Stimulated activated CD4-positive, alpha-beta T cell treated with anti-CD3 and anti-CD28 coated beads, Interleukin-2, amount 100 ng/mL, for 4 hours (primary cell): Measurements from ENCODE around the gene TMEM144.
"Not testable (repeated sequence)": the region's sequence is repeated elsewhere in the genome, so short reads cannot be mapped to it uniquely, and the experiment has no call there.

Experiments
- DNase-seq: peaks from one replicate; pipeline ENCODE4 v3.0.0-alpha.2; 2020; ENCODE audit warnings: low read depth

Gene TMEM144

DNA sequence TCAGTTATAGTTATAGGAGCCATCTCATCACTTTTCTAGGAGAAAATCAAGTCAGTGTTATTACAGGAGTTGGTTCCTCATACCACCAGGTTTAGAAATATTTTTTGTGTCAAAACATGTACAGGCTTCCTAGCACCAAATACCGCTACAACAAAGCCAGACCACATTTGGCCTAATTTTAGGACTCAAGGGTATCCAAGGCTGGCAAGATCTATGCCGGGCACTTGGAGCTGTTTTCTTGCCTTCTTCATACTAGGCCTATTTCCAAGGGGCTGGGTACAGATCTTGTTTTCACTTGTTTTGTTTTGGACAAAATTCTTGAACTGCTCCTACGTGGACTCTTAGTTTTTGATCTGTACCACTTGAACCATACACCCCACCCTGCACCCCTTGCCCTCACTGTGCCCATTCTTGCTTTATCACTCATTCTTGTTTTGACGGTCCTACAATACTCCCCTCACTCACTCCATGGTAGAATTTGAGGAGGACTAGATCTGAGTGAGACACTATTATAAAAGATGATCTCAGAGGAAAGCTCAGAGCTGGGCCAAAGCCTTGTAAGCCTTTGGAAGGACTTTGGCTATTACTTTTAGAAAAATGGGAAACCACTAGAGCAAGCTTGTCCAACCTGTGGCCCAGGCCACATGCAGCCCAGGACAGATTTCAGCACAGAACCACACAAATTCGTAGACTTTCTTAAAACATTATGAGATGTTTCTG is 17.7 kb upstream of the TMEM144 start:
- no peak for DNase-seq

DNA sequence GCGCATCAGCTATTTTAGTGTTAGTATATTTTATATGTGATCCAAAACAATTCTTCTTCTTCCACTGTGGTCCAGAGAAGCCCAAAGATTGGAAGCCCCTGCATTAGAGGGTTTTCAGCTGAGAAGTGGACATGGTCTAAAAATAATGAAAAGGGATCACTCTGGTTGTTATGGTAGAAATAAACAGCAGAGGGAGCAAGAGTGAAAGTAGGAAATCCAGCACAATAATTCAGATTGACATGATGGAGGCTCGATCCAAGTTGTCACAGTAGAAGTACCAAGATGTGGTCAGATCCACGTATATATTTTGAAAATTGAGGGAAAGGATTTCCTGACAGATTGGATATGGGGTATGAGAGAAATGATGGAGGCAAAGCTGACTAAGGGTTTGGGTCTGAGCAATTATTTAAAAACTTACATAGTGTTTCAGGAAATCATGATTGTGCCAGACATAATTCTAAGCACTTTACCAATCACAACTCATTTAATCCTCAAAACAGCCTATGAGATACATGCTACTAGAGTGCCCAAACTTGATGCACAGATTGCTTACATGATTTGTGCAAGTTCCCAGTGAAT is 17.0 kb upstream of the TMEM144 start:
- DNase-seq: no peak

DNA sequence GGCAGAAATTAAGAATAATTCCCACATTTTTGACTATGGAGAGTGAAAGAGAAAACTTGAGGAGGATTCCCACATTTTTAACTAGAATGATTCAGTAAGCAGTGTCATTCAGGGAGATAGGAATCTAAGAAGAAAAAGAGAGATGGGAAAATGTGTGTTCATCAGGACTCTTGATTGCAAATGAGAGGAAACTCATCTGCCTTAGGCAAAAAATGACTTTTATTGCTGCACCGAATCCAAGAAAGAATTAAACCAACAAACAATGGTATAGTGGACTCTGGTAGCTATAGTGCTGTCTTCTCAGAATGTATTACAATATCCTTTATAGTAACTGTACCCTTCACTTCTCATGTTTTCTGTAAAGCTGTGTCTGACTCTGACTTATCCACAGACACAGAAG is 15.0 kb upstream of the TMEM144 start:
- no peak for DNase-seq

DNA sequence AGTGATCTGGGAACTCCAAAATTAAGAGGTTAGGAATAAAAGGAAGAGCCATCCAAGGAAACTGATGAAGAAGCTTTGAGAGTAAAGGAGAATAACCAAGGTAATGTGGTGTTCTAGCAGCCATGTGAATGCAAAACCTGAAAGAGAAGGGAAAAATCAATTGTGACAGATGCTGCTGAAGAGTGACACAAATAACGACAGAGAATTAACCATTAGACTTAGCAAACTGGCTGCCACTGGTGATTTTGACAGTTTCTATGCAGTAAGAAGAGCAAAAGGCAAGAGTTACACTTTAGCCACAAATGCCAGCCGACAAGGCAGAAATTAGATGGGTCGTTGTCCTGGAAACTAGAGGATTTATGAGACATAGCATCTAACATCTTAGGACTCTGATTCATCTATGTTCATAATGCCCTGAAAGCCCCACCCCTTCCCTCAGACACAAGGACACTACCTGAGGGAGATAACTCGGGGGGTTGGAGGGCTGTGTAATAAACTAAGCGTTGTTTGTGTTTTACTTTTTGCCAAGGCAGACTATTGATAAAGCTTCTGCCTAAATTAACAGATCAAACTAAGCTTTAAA is 13.0 kb upstream of the TMEM144 start:
- DNase-seq: no peak

DNA sequence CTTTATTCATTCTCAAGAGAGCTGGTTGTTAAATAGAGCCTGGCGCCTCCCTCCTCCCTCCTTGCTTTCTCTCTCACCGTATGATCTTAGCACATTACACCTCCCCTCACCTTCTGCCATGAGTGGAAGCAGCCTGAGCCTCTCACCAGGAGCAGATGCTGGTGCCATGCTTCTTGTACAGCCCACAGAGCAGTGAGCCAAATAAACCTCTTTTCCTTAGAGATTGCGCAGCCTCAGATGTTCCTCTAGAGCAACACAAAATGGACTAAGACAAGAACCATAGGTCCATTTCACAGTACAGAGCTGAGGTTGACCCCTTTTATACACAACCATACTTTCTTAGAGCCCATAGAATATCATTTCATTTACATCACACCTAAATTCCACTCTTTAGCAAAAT is 10.1 kb upstream of the TMEM144 start:
- no peak for DNase-seq

DNA sequence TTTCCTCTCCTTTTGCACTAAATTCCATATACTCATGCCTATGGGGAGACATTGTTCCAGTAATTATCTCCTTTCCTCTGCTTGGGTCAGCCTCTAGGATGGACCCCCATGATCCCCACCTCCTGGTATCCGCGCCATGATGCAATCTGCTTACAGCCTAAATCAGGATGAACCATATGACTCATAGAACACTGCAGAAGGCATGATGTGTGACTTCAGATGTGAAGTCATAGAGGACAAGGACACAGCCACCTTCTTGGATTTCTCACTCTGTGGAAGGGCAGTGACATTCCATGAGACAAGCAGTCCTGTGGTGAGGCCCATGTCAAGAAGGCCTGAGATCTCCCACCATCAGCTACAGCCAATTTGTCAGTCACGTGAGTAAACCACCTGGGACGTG is 9.0 kb upstream of the TMEM144 start:
- no peak for DNase-seq

DNA sequence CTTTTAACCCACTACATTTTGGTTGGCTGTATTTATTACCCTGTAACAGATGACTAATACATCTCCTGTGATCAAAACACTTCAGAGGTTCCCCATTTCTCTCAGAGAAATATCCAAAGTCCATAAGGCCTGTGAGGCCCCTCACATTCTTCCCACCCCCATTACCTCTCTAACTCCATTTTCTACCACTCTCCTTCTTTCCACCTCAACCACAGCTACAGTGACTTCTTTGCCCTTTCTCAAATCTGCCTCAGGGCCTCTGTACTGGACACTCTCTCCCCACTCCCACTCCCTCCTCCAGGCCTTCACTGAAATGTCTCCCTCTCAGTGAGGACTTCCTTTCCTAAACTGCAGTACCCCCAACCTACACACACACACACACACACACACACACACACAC is 8.4 kb upstream of the TMEM144 start:
- DNase-seq: no peak

DNA sequence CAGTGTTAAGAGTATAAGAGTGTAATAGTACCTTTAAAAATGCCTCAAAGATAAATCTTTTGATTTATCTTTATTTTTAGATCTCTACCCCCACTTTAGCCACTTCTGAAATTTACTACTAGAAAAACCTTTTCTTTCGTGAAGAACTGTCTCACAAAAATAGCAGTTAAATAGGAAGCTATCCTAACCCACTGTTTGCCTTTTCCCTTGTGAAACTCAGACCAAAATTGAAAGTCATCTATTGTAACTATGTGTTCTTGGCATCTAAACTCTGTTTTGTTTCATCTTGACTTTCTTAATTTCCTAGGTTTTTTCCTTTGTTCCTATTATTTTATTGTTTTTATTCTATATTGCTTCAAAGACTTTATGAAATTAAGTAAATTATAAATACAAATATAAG is 7.8 kb upstream of the TMEM144 start:
- no peak for DNase-seq

DNA sequence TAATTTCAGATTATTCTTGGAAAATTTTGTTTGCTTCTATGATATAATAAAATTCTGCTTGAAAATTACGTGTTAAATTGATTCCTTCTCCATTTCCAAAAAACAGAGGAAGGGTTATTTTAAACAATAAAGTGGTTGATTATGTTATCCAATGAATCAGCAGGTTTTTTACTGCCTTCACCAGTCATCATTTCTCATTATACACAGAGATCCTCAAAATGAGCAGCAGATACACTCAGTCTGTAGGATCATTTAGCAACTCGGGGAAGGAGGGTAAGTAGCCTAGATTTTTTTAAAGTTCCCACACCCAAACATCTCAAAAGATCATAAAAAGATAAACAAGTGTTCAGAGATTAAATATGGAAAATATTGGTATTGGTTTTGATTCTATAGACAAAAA is 6.8 kb upstream of the TMEM144 start:
- DNase-seq: no peak

DNA sequence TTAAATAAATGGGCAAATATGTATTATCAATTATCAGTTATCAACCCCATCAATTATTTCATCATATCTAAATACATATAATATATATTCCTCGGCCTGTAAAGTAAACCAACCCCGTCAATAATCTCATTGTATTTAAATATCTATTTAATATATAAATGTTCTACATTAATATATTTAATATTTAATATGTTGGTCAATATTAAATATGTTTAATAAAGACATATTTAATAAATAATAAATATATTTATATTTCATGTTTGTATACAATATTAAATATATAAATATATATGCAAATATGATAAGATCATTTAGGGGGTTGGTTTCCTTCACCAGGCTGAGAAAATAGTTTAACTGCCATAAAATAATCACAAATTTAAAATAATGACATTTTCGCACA is 6.4 kb upstream of the TMEM144 start:
- DNase-seq: no peak

DNA sequence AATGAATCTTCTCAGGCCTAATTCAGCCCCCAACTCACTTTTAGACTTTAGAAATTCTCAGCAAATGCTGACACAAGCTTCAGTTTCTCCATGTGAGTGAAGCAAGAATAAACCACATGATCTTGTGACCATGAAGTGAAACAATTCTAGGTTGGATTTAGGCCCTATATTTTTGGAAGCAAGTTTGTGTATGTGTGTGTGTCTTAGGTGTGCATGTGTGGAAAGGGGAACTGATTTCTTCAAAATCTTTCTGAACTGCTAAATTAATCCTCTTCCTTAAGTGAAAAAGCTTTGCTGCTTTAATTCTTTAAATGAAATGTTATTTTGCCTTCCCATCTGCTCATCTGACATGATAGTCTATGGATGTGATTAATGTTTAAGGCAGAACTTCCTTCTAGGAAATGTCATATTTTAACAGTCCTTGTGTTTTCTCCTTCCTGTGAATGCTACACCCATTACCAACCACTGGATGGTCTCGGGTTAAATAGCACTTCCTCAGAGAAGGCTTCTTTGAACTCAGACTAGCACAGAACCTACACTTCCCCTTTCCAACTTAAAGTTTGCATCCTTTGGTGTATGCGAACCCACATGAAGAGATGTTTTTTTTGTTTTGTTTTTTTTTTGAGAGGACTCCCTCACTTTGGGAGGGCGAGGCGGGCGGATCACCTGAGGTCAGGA is 1.2 kb upstream of the TMEM144 start:
- no peak for DNase-seq

DNA sequence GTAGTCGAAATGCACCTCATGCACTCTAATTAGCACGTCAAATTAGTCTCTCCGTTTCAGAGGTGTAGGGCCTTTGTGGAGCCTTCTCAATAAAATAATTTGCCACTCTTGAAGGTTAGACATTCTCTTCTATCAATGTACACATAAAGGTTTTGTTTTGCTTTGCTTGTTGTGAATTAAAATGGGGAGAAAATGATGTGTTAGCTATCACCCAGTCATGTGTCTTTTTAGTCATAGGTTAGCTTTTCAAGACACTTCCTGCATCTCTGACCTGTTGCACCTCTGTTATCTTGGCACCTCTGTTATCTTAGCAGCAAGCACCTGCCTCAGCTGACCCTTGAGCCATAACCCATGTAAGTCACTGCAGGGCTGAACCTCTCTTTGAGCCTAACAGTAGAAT is 936 bp downstream of the TMEM144 start:
- DNase-seq: no peak

DNA sequence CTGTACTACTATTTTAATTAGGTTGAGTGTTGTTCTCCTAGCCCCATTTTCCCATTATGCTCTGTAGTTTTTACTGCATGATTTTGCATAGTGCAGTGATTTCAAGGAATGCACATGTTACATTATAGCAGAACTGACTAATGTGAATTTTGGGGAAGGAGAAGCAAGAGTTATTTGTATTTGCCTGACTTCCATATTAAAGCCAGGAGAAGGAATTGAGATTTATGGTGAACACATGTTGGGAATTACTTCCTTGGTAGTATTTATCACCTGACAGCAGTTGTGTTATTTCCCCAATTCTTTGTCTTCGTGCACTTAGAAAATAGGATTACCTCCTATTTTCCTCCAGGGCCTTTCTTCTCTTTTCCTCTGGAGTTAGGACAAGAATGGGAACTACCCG is 3.2 kb downstream of the TMEM144 start:
- DNase-seq: no peak

DNA sequence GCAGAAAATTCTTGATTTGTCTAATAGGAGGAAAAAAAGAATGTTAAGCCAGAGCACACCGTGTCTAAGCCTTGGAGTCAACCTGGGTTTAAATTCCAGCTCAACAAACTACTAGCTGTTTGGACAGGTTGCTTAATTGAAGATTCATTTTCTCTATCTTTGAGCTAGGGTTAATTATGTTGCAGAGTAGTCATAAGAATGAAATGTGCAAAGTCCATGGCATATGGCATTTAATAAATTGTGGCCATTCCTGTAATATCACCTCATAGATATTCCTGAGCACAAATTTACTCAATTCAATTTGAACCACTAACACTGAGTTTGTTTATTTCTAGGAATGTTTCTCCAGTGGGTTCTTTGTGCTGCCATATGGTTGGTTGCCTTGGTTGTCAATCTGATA is 4.6 kb downstream of the TMEM144 start:
- no peak for DNase-seq

DNA sequence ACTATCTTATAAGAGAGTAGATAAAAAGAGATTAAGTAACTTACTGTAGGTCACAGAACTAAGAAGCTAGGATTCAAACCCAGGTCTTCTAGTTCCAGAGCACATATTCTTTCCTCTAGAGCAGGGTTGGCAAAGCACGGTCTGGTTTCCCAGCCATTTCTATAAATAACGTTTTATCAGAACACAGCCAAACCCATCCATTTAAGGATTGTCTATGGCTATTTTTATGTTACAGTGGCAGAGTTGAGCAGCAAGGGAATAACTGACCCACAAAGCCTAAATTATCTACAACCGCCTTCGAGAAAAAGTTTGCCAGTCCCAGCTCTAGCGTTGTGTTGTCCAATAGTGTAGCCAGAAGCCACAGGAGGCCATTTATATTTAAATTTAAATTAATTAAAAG is 7.5 kb downstream of the TMEM144 start:
- DNase-seq: no peak

DNA sequence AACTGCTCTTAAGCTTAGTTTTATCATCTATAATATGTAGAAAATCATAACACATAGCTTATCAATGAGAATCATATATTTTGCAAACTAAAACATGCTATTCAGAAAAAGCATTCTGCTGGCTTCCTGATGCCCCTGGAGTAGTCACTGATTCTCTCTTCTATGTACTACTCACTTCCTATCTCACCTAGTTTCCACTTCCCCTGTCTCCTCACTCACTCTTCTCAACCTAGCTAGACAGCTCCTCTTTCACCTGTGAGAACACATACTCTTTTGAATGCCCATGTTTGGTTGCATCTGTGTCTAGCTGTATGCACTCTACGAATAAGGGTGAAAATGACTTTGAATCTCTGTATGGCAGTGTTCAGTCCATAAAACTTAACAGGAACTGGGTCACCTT is 9.3 kb downstream of the TMEM144 start:
- DNase-seq: no peak

DNA sequence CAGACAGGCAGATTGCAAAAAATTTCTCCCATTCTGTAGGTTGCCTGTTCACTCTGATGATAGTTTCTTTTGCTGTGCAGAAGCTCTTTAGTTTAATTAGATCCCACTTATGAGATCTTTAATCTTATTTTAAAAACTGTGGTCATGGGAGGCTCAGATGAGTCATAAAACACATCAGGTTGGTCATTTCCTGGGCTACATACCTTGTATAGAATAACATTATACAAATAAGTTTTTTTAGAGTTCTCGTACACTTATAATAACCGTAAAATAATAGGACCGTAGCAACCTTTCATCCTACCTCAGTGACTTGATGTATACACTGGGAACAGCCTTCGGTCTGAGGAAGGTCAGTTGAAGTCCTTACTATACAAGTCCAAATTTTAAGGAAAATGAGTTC is 14.0 kb downstream of the TMEM144 start:
- DNase-seq: not testable (repeated sequence)

DNA sequence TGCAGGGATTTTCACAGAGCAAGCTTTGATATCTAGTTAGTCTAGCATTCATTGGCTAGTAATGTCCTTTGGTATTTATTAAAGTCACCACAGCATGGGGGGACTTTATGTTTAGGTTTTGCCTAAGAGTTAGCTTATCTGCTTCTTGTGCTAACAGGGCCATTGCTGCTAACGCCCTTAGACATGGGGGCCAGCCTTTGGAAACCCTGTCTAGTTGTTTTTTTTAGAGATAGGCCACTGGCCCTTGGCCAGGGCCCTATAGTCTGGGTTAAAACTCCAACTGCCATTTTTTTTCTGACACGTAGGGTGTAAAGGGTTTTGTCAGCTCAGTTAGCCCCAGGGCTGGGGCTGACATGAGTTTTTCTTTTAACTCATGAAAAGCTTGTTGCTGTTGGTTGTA is 14.7 kb downstream of the TMEM144 start:
- not testable (repeated sequence) for DNase-seq

DNA sequence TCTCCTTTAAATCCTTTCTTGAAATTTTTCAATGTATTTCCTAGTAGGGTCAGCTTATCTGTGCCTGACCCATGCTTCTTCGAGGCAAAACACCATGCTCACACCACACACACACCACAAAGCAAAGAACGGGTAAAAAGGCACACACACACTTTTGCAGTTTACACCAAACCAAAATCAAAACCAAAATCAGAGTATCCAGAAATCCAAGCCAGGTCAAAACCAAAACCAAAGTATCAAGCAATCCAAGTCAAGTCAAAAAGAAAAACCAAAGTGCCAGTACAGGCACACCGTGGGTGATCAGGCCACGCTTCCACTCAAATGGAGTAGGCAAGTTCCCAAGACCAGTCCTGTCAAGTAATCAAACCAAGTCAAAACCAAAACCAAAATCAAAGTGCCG is 17.6 kb downstream of the TMEM144 start:
- not testable (repeated sequence) for DNase-seq

DNA sequence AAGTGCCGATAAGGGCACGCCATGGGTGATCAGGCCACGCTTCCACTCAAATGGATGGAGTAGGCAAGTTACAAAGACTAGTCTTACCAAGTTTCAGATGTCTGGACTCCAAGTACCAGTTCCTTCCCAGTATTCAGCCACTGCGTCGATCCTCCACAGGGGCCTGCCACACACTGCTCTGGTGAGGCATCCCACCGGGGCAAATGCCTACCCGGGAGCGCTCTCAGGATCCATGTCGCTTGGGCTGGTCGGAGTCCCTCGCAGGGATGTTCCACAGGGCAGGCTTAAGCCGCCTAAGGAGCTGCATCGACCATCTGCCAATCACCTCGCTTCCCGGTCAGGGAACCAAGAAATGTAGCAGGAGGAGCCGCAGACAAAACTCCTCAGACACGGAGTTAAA is 18.1 kb downstream of the TMEM144 start:
- DNase-seq: not testable (repeated sequence)

DNA sequence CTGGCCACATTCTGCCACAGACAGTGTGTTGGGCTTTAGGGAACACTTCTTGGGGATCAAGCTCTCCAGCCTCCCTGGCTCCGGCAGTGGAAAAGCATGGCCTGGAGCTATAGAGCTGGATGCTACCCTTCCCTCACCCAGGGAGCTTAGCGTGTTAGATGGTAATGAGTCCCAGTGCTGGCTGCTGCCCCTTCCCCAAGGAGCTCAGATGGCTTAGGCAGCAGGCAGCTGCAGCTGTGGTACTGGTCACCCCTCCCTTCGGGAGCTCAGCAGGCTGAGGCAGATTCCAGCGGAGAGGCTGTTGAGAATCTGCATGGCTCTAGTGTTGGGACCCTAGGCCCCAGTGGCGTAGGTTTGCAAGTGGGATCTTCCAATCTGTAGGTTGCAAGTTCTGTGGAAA is 19.5 kb downstream of the TMEM144 start:
- no peak for DNase-seq

DNA sequence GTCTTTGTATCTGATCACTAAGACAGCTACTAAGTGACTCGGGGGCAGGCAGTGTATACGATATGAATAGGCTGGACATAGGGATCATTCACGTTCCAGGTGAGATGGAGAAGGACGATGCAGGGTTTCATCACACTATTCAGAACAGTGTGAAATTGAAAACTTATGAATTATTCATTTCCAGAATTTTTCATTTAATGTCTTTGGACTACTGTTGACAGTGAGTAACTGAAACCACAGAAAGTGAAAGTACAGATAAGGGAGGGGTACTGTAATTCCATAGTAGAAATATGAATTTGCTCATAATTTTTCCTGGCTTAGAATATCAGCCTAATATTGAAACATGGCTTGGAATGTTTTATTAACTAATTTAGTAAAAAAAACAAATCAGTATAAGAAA is 24.4 kb downstream of the TMEM144 start:
- no peak for DNase-seq

DNA sequence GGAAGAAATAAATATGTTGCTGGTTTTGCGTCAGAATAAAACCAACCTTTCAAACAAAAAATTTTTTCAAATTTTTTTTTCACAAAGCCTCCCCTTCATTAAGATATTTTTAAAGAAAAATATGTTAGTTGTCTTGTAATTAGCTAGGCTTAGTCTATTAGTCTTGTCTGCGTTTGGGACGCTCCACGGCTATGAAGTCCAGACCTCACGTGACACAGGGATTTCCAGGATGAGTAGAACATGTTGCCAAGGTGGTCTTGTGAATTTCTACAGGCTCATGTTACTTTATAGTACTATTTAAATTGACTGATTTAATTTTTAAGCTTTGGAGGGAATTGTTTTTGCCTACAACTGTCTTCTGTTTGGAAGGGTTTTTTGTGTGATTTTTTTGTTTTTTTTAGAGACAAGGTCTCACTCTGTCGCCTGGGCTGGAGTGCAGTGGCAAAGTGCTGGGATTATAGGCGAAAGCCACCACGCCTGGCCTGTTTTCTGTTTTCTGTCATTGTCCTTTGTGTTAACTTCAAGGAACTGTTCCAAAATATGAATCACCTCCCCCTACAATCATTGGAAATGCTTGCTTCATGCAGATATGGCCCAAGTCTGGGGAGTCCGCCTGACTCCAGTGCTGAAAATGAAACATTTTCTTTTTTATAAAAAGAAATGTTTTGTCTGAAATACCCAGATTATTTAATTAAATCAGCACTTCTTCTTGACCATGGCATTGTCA is 26.2 kb downstream of the TMEM144 start:
- DNase-seq: no peak
